SU-DHL-6 (cell line): ENCODE measurements around the gene PRRG4.

Experiments
- CTCF ChIP-seq: fragments of 200-600 bp; sonication (generic); IDR thresholded peaks from one replicate; pipeline ENCODE4 v1.5.1; 2017; ENCODE audit warnings: antibody characterized with exemption, mild to moderate bottlenecking, low read length, moderate library complexity; ENCODE audit not compliant: insufficient read depth, poor library complexity, severe bottlenecking
- EZH2phosphoT487 ChIP-seq: fragments of 200-600 bp; sonication (generic), shearing (Covaris generic); conservative IDR thresholded peaks from 2 replicates; pipeline ENCODE4 v1.6.1; 2018; ENCODE audit warnings: mild to moderate bottlenecking, antibody characterized with exemption, low read length, moderate library complexity, mixed read lengths

DNA sequence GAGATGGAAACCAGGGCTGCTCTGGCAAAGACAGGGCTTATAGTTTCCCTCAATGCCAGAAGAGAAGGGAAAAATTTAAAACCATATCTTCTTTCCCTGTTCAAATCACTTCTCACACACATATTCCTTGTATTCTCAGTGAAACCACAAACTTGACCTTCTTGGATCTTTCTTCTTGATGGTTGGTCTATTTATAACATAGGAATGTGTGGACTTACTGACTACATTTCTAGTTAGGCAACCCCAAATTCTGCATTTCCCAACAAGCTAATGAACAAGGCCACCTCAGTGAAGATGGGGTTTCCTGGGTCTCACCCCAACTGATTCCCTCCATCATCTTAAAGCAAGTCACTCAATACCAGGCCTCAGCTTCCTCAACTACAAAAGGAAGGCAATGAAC is 59.1 kb downstream of the PRRG4 start:
- no peak for TF ChIP-seq CTCF
- no peak for TF ChIP-seq EZH2phosphoT487
